Stimulated activated CD4-positive, alpha-beta T cell treated with anti-CD3 and anti-CD28 coated beads, Interleukin-15, amount 100 ng/mL, for 1 hour (primary cell): ENCODE data around the gene OSBPL10.

ENCODE experiments used
- DNase-seq, 2 donors: peaks; one replicate each; pipeline ENCODE4 v3.0.0-alpha.2; 2020; ENCODE audit warnings: low read depth in 1 of 2, low spot score in 1 of 2

Gene OSBPL10

GRCh38 chr3:31926543-31926942 is 54.5 kb downstream of the OSBPL10 start:
- DNase-seq, result no peak

DNA sequence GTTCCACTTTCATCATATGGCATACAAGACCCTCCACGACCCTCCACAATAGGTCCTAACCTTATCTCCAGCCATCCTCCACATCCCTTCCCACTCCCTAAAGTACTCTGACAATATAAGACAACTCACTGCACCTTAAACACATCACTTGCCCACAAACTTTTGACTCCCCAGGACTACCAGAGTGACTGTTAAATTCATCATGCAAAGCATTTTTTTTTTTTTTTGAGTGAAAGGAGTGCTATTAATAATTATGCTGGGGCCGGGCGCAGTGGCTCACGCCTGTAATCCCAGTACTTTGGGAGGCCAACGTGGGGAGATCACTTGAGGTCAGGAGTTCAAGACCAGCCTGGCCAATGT is 55.8 kb downstream of the OSBPL10 start:
- DNase-seq, result no peak

GRCh38 chr3:31924610-31925270 is 56.3 kb downstream of the OSBPL10 start:
- DNase-seq, result no peak

DNA sequence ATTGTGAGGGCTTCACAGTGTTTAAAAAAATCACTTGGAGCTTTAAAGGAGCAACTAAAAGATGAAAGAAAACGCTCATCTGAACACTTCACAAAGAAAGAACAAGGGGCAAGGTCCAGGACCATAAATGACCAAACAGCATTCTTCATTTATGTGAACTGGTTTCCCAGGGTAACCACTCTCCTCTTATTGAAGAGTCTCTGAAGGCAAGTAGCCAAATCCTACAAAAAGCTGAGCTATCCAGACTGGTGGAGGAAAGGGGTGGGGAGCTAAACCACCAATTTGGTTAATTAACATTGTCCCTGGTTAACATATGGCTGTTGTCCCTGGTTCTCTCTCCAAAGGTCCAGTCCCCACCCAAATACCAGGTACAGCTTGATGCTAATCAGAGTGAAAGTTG is 58.1 kb downstream of the OSBPL10 start:
- no peak for DNase-seq

- no peak for DNase-seq
Measured at GRCh38 chr3:31921837-31922236, 59.2 kb downstream of the OSBPL10 start.

DNA sequence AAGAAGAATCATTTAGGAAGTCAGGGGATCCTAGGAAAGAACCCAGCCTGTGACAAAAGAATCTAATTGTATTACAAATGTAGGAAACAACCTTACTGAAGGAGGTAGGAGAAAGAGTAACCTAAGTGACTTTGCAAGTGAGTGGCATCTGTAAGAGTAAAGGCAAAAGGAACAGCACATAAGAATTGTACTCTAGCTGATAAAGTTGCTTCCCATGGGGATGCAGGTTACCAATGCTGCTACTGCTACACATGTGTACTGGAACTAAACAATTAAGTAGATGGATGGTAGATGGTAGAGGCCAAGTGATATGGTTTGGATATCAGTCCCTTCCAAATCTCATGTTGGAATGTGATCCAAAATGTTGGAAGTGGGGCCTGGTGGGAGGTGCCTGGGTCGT is 60.8 kb downstream of the OSBPL10 start:
- no peak for DNase-seq

- no peak for DNase-seq
Measured at GRCh38 chr3:31919528-31919927, 61.5 kb downstream of the OSBPL10 start.

DNA sequence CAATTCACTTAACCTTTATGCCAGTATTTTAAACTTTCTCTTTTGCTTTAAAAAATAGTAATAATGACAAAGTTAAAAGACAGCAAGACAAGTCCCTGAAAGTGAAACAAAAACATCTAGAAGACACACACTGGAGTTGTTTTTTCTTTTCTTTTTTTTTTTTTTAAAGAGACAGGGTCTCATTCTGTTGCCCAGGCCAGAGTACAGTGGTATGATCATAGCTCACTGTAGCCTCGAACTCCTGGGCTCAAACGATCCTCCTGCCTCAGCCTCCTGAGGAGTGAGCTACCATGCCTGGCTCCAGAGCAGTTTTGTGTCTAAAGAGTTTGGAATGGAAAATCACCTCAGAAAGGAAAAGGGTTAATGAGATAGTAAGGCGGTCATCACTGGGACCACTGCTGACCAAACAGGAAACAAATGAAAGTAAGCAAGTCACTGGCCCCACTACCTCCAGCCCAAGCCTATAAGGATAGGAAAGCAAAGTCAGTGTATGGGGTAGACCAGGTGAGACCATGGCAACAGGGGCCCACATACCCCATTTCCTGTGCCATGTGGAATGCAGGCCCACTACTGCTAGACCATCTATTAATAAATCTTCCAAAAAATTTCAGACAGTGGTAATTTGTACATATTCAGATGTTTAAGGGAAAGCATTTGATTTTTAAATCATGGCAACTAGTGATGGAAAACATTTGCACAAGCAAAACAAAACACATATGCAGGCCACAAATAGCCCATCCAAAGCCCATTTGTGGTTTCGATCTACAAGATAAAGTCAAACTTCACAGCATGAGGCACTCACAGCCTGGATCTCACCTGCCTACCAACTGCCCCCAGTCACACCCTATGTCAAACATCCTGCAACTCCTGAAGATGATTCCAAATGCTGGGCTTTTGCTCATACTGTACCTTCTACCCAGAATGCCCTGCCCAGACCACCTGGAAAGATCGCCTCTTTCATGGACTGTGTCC is 62.6 kb downstream of the OSBPL10 start:
- no peak for DNase-seq

DNA sequence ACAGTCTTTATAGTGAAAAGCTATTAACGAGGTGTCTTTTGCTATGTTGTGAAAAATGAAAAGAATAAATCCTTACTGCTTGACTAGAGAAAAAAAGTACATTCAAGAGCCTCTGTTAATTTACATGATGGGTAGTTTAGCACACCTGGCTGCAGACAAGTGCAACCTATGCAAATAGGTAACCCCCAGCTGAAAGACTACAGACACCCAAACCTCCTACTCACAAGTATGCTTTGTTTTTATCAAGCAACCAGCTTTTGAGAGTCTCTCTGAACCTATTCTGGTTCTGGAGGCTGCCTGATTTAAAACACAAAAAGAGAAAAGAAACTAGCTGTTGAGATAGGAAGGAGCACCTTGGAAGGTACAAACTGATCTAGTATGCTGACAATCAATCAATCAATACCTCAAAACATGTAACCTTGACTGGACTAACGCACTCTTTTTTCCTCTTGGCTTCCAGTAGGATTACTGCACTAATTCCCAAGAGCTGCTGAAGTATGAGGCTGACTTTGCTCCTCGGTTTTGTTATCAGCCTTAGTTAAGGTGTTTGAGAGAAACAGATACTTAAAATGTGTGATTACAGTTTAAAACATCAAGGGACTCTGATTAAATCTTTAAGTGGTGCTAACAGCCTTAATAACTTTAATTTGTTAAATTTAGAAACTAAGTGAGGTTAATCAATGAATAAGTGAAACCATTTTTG is 63.6 kb downstream of the OSBPL10 start:
- DNase-seq, result no peak

DNA sequence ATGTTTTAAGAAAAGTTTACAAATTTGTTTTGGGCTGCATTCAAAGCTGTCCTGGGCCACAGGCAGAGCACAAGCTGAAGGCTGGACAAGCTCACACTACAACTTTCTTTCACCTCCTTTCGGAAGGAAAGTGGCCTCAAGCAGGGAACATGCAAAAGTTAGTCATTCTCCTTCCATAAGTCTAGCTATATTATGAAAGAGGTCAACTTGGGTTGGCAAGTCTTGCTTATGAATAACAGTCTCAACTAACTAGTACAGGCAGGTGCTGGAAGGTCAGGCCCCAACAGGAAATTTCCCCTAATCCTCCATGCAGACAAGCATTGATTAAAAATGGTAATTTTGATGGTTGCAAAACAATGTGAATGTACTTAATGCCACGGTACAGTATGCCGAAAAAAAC is 69.4 kb downstream of the OSBPL10 start:
- no peak for DNase-seq

- no peak for DNase-seq
Measured at GRCh38 chr3:31911124-31911523, 69.9 kb downstream of the OSBPL10 start.

DNA sequence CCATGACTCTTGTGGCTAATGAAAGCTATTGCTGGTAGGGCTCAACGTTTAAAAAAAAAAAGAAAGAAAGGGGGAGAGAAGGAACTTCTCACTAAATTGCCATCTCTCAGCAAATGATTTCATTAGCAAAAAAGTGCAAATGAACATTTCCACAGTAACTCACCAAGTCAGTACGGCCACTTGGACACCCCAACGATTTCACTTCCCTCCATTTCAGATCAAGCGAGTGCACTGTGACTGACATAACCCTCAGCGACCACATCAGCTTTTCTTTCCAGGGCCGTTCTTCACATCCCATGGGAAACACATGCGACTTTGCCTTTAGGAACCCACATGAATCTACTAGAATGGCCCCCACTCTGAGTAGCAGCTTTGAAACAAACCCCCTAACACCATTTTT is 71.6 kb downstream of the OSBPL10 start:
- DNase-seq, result no peak

GRCh38 chr3:31908391-31909097 is 72.5 kb downstream of the OSBPL10 start:
- no peak for DNase-seq

DNA sequence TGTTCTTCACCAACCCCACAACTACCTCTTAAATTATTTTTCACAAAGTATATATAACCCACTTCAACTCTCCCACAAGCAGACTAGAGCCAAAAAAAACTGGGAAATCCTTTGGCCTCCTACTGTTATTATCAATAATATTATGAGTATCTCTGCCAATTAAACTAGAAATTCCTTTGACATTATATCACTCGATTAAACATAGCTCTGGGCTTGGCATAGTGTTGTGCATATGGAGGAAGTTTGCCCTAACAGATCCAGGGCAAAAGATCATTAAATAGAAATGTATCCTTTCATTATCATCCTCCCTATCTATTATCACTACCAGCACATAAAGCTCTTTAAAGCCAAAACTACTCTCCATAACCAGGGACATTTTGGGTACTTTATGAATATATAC is 74.9 kb downstream of the OSBPL10 start:
- DNase-seq, result no peak

DNA sequence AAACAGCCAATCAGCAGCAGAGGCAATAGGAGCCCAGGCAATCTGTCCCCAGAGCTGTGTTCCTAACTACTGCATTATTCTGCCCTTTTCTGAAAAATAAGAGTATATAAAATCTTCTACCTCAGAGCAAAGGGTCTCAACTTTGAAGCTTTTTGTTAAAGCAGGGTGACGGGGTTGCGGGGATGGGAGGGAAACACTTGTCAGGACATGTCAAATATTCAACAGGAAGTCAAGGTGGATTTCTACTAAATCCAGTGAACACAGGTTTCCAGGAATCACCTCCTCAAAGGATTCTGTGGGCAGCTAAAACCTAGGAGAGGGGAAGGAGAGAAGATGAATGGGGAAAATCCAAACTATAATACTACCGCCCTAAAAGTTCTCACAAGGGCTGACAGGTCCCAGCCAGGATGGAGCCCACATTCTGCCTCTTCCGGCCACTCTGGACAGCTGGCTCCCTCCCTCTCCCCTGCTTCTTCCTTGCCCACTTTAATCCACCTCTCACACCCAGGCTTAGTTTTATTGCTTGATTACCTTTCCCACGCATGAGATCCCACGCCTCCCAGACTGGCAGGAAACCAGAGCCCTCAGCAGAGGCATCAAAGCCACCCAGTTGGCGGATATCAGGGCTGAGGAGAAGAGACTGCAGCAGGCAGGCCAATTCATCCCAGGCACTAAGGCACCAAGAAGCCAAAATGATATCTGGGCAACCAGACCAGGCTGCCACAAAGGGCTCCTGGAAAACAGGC is 77.2 kb downstream of the OSBPL10 start:
- no peak for DNase-seq

GRCh38 chr3:31900583-31900982 is 80.5 kb downstream of the OSBPL10 start:
- no peak for DNase-seq

GRCh38 chr3:31896648-31897433 is 84.2 kb downstream of the OSBPL10 start:
- DNase-seq, result no peak

DNA sequence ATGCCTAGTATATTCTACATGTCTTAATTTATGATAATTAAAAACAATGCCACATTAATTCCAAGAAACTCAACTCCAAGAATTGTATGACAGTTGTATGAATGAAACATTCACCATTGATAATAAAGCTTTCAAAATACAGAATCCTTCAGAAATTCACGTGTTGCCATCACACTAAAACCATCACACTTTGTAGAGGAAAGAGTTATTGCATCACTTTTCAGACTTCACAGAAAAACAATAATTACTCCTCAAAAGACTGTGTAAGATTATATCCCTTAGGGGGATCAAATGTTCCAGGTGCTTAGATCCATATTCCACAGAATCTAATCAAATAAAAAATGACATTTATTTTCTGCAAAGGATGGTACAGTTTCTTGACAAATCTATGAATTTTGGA is 85.0 kb downstream of the OSBPL10 start:
- no peak for DNase-seq

GRCh38 chr3:31895471-31895870 is 85.6 kb downstream of the OSBPL10 start:
- no peak for DNase-seq
